HepG2 (cell line): Measurements from ENCODE around the gene MIEF2. TPM values are rescaled to one million over a fixed set of nuclear protein-coding genes. Genes with fewer than 3 reads are reported as not detected.

Experiments
- CREB3 ChIP-seq: sonication (generic); formaldehyde crosslinking; IDR thresholded peaks from 2 replicates; pipeline ENCODE4 v1.5.0; 2020; ENCODE audit warnings: missing genetic modification reagents
- DRAP1 ChIP-seq: IDR thresholded peaks from 2 replicates; pipeline ENCODE4 v1.6.1; 2016; ENCODE audit warnings: missing genetic modification reagents, missing compliant biosample characterization
- GLI4 ChIP-seq: sonication (generic); formaldehyde crosslinking; IDR thresholded peaks from 2 replicates; pipeline ENCODE4 v1.5.1; 2020; ENCODE audit warnings: missing genetic modification reagents, mild to moderate bottlenecking, moderate library complexity, borderline replicate concordance
- JDP2 ChIP-seq: sonication (generic); formaldehyde crosslinking; IDR thresholded peaks from 2 replicates; pipeline ENCODE4 v1.8.1; 2022; ENCODE audit warnings: missing genetic modification reagents, borderline replicate concordance
- KLF9 ChIP-seq: IDR thresholded peaks from 2 replicates; pipeline ENCODE4 v1.6.1; 2016; ENCODE audit warnings: low read depth
- PPARG ChIP-seq: conservative IDR thresholded peaks from 2 replicates; pipeline ENCODE4 v1.6.1; 2016; ENCODE audit warnings: missing biosample characterization, missing genetic modification reagents
- SIN3B ChIP-seq: fragments of 150-350 bp; IDR thresholded peaks from 2 replicates; pipeline ENCODE4 v1.6.1; 2014; ENCODE audit warnings: low read length
- TFE3 ChIP-seq: IDR thresholded peaks from 2 replicates; pipeline ENCODE4 v1.6.1; 2016
- THAP9 ChIP-seq: sonication (generic); formaldehyde crosslinking; IDR thresholded peaks from 2 replicates; pipeline ENCODE4; 2020; ENCODE audit warnings: missing genetic modification reagents, mild to moderate bottlenecking, borderline replicate concordance
- ZBTB46 ChIP-seq: sonication (generic); formaldehyde crosslinking; IDR thresholded peaks from 2 replicates; pipeline ENCODE4 v1.4.0; 2020; ENCODE audit warnings: mild to moderate bottlenecking, missing genetic modification reagents, borderline replicate concordance
- ZMYM3 ChIP-seq: sonication (generic); formaldehyde crosslinking; IDR thresholded peaks from 2 replicates; pipeline ENCODE4 v1.5.1; 2020; ENCODE audit warnings: mild to moderate bottlenecking, missing genetic modification reagents
- ZNF512B ChIP-seq: sonication (generic); formaldehyde crosslinking; IDR thresholded peaks from 2 replicates; pipeline ENCODE4 v1.5.1; 2020; ENCODE audit warnings: missing genetic modification reagents, mild to moderate bottlenecking, borderline replicate concordance
- ZNF790 ChIP-seq: sonication (generic); formaldehyde crosslinking; IDR thresholded peaks from 2 replicates; pipeline ENCODE4 v1.8.0; 2022; ENCODE audit warnings: missing genetic modification reagents, mild to moderate bottlenecking, borderline replicate concordance
- ZSCAN30 ChIP-seq: sonication (generic); formaldehyde crosslinking; IDR thresholded peaks from 2 replicates; pipeline ENCODE4 v1.5.0; 2020; ENCODE audit warnings: mild to moderate bottlenecking, missing genetic modification reagents
- polyA plus RNA-seq, 8 experiments: library from polyadenylated mRNA; depleted of rRNA in 3 of 8; stranded (reverse) in 7 of 8; unstranded in 1 of 8; fragments of >200 nt; fragmentation: Illumina TruSeq in 4 of 8; extraction: Trizol in 4 of 8; gene quantifications; 2 replicates each; pipeline versions ENCODE4 v1.2.1 to v1.2.3, GENCODE V29; 2011 to 2016; ENCODE audit warnings: low read depth in 4 of 8, missing spikeins in 1 of 8, mixed read lengths in 1 of 8; ENCODE audit not compliant: insufficient read depth in 1 of 8
- total RNA-seq, 5 experiments: library from RNA; depleted of rRNA; stranded (reverse); fragments of >200 nt; fragmentation: Illumina TruSeq; extraction: Trizol; gene quantifications; 2 replicates each; pipeline ENCODE4 v1.2.3, GENCODE V29; 2016; ENCODE audit warnings: low read depth in 1 of 5
- TF ChIP-seq, protein P1 (sequence below): sonication (generic); formaldehyde crosslinking; IDR thresholded peaks from 2 replicates; pipeline ENCODE4 v1.9.0; 2022; ENCODE audit warnings: missing genetic modification reagents, mild to moderate bottlenecking, borderline replicate concordance

The MIEF2 gene
- total and polyA plus RNA-seq, 2 of the 13 experiments (the other 11 are each of a cell fraction or from before 2014, with no cell fraction given), result 6.0 to 8.0 TPM

DNA sequence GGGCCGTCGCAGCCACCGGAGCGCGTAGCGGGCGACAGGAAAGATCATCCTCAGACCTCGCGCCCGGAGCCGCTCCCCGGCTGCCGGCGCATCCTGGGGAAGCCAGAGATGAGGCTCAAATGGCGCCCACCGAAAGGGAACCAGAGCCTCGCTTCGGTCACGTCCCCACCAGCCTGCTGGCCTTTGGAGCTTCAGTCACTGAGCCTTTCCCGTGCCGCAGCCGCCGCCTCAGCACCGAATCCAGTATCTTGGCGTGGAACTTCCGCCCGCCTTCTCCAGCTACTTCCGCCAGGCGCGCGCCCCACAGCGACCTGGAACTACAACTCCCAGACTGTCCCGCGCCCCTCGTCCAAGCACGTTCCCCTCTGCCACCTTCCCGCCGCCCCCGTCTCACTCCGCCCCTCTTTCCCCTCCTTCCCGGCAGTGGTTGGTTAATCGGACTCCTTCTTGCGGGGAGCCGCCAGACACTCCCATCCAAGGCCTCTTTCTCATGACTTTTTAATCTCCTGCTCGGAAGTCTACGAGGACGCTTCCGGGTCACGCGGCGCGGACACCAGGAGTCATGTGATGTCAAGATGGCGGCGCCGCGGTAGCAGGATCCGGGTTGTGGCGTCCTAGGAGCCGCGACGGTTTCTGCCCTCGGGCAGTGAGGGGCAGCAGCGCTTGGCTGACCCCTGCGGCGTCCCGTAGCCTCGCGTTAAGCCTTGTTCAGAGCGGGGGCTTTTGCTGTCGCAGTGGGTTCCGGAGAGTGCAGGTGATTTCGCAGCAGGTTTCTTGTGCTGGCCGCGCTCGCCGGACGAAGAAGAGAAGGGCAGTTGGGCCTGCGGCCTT, 54.5 kb downstream of the MIEF2 start, which contains the start of the genes SMCR8 and TOP3A (continued):
- TF ChIP-seq ZNF512B (CRISPR knock-in tag) (0 out of 2 replicates have a peak, but pooled peaks have one; percentile 67), CREB3 (CRISPR knock-in tag) (no peak), KLF9 (CRISPR knock-in tag) (0 out of 2 replicates have a peak, but pooled peaks have one; percentile 15), ZMYM3 (CRISPR knock-in tag) (no peak), GLI4 (CRISPR knock-in tag) (0 out of 2 replicates have a peak, but pooled peaks have one; percentile 29), PPARG (CRISPR knock-in tag) (0 out of 2 replicates have a peak, but pooled peaks have one; percentile 13), ZSCAN30 (CRISPR knock-in tag) (peak; percentile 96), ZBTB46 (CRISPR knock-in tag) (peak; percentile 81; the same call in 1 of the 2 replicates), DRAP1 (CRISPR knock-in tag) (peak; percentile 48), ZNF790 (CRISPR knock-in tag) (no peak), TFE3 (CRISPR knock-in tag) (peak; percentile 98), THAP9 (CRISPR knock-in tag) (peak; percentile 54; the same call in 1 of the 2 replicates), JDP2 (CRISPR knock-in tag) (no peak), SIN3B (peak; percentile 93)
- TF ChIP-seq, protein P1, sequence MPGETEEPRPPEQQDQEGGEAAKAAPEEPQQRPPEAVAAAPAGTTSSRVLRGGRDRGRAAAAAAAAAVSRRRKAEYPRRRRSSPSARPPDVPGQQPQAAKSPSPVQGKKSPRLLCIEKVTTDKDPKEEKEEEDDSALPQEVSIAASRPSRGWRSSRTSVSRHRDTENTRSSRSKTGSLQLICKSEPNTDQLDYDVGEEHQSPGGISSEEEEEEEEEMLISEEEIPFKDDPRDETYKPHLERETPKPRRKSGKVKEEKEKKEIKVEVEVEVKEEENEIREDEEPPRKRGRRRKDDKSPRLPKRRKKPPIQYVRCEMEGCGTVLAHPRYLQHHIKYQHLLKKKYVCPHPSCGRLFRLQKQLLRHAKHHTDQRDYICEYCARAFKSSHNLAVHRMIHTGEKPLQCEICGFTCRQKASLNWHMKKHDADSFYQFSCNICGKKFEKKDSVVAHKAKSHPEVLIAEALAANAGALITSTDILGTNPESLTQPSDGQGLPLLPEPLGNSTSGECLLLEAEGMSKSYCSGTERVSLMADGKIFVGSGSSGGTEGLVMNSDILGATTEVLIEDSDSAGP (CRISPR knock-in tag), result peak; percentile 88
